ENCODE results near the gene TNS1. TPM values are rescaled to one million over a fixed set of nuclear protein-coding genes. Genes with fewer than 3 reads are reported as not detected.

TNS1 gene
- total RNA-seq, 1 experiment from 2014 or later, result 0.49 TPM

DNA sequence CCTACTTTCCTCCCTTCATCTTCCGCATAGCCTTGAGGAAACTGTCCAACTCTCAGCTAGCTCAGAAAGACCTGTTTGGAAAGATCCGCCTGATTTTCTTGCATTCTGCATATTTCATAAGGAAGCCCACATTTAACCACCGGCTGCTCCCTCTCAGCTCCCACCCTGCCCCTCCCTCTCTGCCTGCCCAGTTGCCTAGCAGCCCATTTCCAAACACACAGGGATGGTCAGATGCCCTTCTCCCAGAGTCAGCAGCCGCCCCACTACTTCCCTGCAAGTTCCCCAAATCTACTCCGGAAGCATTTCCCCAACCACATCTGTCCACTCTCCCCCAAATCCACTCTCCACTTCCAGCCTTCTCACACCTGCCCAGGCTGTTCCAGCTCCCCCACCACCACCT is 96.0 kb downstream of the TNS1 start:
- DNase-seq (ENCODE audit: low read depth, low spot score), result no peak
- Histone ChIP-seq H3K36me3 (ENCODE audit: control insufficient read depth, insufficient read depth, low read length) (no peaks in the 10 kb centered on the region), H3K4me3 (ENCODE audit: low read depth in 2 of 2, low read length in 2 of 2) (no peak overlapping the region), H3K4me1 (ENCODE audit: control insufficient read depth, insufficient read depth, low read length) (no peaks in the 10 kb centered on the region), H3K9me3 (ENCODE audit: control insufficient read depth, insufficient read depth, low read depth, low read length) (no peaks in the 10 kb centered on the region), H3K27me3 (ENCODE audit: control insufficient read depth, insufficient read depth, low read length) (peaks cover 4% of the 10 kb centered on the region; the same call in 1 of the 2 replicates), H3K27ac (ENCODE audit: low read length) (no peak overlapping the region)
- ChIA-PET POLR2A (no interaction called here), CTCF (no interaction called here)
- in situ Hi-C loops (cut with HindIII; ENCODE audit: low pct_unique_long_range_greater_than_20kb, low sequenced_read_pairs) (no loop called here), intact Hi-C loops (cut with micrococcal nuclease; ENCODE audit: unreplicated experiment) (no loop called here)
- no TSS peak for BruUV-seq (replicated peaks)
- no peak for ATAC-seq
- TF ChIP-seq SIN3A (IDR thresholded peaks at IDR 0.05; ENCODE audit: borderline replicate concordance, insufficient read depth, low read depth, low read length), result no peak
- TF ChIP-seq TCF7L2 (IDR thresholded peaks at IDR 0.05; ENCODE audit: low read depth, low read length), result no peak
- TF ChIP-seq, protein P1, sequence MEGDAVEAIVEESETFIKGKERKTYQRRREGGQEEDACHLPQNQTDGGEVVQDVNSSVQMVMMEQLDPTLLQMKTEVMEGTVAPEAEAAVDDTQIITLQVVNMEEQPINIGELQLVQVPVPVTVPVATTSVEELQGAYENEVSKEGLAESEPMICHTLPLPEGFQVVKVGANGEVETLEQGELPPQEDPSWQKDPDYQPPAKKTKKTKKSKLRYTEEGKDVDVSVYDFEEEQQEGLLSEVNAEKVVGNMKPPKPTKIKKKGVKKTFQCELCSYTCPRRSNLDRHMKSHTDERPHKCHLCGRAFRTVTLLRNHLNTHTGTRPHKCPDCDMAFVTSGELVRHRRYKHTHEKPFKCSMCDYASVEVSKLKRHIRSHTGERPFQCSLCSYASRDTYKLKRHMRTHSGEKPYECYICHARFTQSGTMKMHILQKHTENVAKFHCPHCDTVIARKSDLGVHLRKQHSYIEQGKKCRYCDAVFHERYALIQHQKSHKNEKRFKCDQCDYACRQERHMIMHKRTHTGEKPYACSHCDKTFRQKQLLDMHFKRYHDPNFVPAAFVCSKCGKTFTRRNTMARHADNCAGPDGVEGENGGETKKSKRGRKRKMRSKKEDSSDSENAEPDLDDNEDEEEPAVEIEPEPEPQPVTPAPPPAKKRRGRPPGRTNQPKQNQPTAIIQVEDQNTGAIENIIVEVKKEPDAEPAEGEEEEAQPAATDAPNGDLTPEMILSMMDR (IDR thresholded peaks at IDR 0.05), result no peak
- TF ChIP-seq, protein P2, sequence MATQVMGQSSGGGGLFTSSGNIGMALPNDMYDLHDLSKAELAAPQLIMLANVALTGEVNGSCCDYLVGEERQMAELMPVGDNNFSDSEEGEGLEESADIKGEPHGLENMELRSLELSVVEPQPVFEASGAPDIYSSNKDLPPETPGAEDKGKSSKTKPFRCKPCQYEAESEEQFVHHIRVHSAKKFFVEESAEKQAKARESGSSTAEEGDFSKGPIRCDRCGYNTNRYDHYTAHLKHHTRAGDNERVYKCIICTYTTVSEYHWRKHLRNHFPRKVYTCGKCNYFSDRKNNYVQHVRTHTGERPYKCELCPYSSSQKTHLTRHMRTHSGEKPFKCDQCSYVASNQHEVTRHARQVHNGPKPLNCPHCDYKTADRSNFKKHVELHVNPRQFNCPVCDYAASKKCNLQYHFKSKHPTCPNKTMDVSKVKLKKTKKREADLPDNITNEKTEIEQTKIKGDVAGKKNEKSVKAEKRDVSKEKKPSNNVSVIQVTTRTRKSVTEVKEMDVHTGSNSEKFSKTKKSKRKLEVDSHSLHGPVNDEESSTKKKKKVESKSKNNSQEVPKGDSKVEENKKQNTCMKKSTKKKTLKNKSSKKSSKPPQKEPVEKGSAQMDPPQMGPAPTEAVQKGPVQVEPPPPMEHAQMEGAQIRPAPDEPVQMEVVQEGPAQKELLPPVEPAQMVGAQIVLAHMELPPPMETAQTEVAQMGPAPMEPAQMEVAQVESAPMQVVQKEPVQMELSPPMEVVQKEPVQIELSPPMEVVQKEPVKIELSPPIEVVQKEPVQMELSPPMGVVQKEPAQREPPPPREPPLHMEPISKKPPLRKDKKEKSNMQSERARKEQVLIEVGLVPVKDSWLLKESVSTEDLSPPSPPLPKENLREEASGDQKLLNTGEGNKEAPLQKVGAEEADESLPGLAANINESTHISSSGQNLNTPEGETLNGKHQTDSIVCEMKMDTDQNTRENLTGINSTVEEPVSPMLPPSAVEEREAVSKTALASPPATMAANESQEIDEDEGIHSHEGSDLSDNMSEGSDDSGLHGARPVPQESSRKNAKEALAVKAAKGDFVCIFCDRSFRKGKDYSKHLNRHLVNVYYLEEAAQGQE (IDR thresholded peaks at IDR 0.05; ENCODE audit: insufficient read depth in 1 of 2, low read depth in 2 of 2, low read length in 1 of 2), result no peak

DNA sequence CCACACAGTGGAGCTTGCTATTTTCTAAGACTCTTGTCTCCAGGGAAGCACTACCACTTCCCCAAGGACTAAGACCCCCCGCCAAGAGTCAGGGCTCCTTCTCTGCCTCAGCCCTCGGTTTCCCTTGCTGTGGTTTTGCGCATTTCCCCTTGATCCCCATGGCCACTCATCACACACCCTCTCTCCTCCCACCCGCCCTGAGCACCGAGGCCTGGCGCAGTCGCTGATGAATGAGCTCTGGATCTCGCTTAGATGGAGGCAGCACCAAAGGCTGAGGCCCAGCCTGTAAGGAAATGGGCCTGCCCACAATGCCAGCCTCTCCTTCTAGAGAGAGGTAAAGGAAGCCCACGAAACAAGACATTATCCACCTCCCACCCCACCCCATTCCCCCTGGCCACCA is 96.9 kb downstream of the TNS1 start:
- in situ Hi-C loops (cut with HindIII; ENCODE audit: low pct_unique_long_range_greater_than_20kb, low sequenced_read_pairs) (no loop called here), intact Hi-C loops (cut with micrococcal nuclease; ENCODE audit: unreplicated experiment) (no loop called here)
- Histone ChIP-seq H3K9me3 (ENCODE audit: control insufficient read depth, insufficient read depth, low read depth, low read length) (no peaks in the 10 kb centered on the region), H3K4me3 (ENCODE audit: low read depth in 2 of 2, low read length in 2 of 2) (no peak overlapping the region), H3K4me1 (ENCODE audit: control insufficient read depth, insufficient read depth, low read length) (no peaks in the 10 kb centered on the region), H3K27me3 (ENCODE audit: control insufficient read depth, insufficient read depth, low read length) (peaks cover 4% of the 10 kb centered on the region; the same call in 1 of the 2 replicates), H3K36me3 (ENCODE audit: control insufficient read depth, insufficient read depth, low read length) (no peaks in the 10 kb centered on the region), H3K27ac (ENCODE audit: low read length) (no peak overlapping the region)
- CTCF ChIA-PET, result no interaction called here
- TF ChIP-seq, protein P1 (IDR thresholded peaks at IDR 0.05), result no peak
- TF ChIP-seq, protein P2 (IDR thresholded peaks at IDR 0.05; ENCODE audit: insufficient read depth in 1 of 2, low read depth in 2 of 2, low read length in 1 of 2), result no peak
- TF ChIP-seq SIN3A (IDR thresholded peaks at IDR 0.05; ENCODE audit: borderline replicate concordance, insufficient read depth, low read depth, low read length) (no peak), TCF7L2 (IDR thresholded peaks at IDR 0.05; ENCODE audit: low read depth, low read length) (no peak), POLR2AphosphoS5 (IDR thresholded peaks at IDR 0.05; ENCODE audit: low read depth, low read length) (no peak)
- POLR2A ChIA-PET, result no interaction called here
- no peak for ATAC-seq
- no TSS peak for BruUV-seq (replicated peaks)
- DNase-seq (ENCODE audit: low read depth, low spot score), result no peak

Measured in Panc1 (cell line).